GM23338 (cell line): ENCODE results near the gene ISOC2.

Experiments used
- CREB1 ChIP-seq: fragments of 250-450 bp; sonication (Bioruptor Pico); IDR thresholded peaks from 2 replicates; pipeline ENCODE4 v1.5.0; 2020; ENCODE audit warnings: low read depth, mild to moderate bottlenecking, moderate library complexity
- CTCF ChIP-seq, 2 experiments: fragments of 200-600 bp in 1 of 2; sonication (generic) in 1 of 2; conservative IDR thresholded peaks; 2 replicates each; pipeline versions ENCODE4 v1.5.1 to v1.6.1; 2016 to 2017; ENCODE audit warnings: antibody characterized with exemption in 2 of 2, low read depth in 2 of 2, mild to moderate bottlenecking in 2 of 2, moderate library complexity in 1 of 2
- EZH2 ChIP-seq: fragments of 200-600 bp; sonication (generic); IDR thresholded peaks from one replicate; pipeline ENCODE4 v1.8.0; 2017; ENCODE audit warnings: antibody characterized with exemption, mild to moderate bottlenecking, low read depth; ENCODE audit not compliant: unreplicated experiment
- EZH2phosphoT487 ChIP-seq: fragments of 200-600 bp; sonication (generic); IDR thresholded peaks from one replicate; pipeline ENCODE4 v1.8.1; 2018; ENCODE audit warnings: antibody characterized with exemption; ENCODE audit not compliant: unreplicated experiment
- JUNB ChIP-seq: IDR thresholded peaks from one replicate; pipeline ENCODE4 v1.6.1; 2016; ENCODE audit warnings: antibody characterized with exemption; ENCODE audit not compliant: unreplicated experiment
- NANOG ChIP-seq: IDR thresholded peaks from 2 replicates; pipeline ENCODE4 v1.6.1; 2016; ENCODE audit warnings: antibody characterized with exemption, borderline replicate concordance
- POLR2AphosphoS5 ChIP-seq: IDR thresholded peaks from 2 replicates; pipeline ENCODE4 v1.6.1; 2016; ENCODE audit warnings: antibody characterized with exemption, low read depth
- REST ChIP-seq: IDR thresholded peaks from one replicate; pipeline ENCODE4 v1.6.1; 2018; ENCODE audit warnings: antibody characterized with exemption; ENCODE audit not compliant: unreplicated experiment
- STAT1 ChIP-seq: IDR thresholded peaks from one replicate; pipeline ENCODE4 v1.6.1; 2016; ENCODE audit warnings: antibody characterized with exemption; ENCODE audit not compliant: unreplicated experiment
- ZNF114 ChIP-seq: fragments of 250-450 bp; sonication (Bioruptor Pico); IDR thresholded peaks from 2 replicates; pipeline ENCODE4 v1.5.0; 2020; ENCODE audit warnings: mild to moderate bottlenecking, moderate library complexity
- ZNF331 ChIP-seq: fragments of 250-450 bp; sonication (Bioruptor Pico); IDR thresholded peaks from 2 replicates; pipeline ENCODE4 v1.5.0; 2020; ENCODE audit warnings: low read depth, mild to moderate bottlenecking, moderate library complexity
- ZNF462 ChIP-seq: fragments of 250-450 bp; sonication (Bioruptor Pico); IDR thresholded peaks from 2 replicates; pipeline ENCODE4 v1.5.0; 2020; ENCODE audit warnings: mild to moderate bottlenecking, moderate library complexity

GRCh38 chr19:55478364-55478763 lies 16.9 kb upstream of the ISOC2 start:
- TF ChIP-seq CTCF (conservative IDR thresholded peaks at IDR 0.05; ENCODE audit: low read depth in 2 of 2): no peak
- TF ChIP-seq EZH2: no peak
- no peak for TF ChIP-seq JUNB
- TF ChIP-seq REST: no peak
- no peak for TF ChIP-seq CREB1
- TF ChIP-seq ZNF462 (CRISPR knock-in tag): no peak
- no peak for TF ChIP-seq POLR2AphosphoS5
- TF ChIP-seq EZH2phosphoT487: no peak
- no peak for TF ChIP-seq ZNF331 (CRISPR knock-in tag)
- no peak for TF ChIP-seq STAT1
- TF ChIP-seq NANOG: no peak
- no peak for TF ChIP-seq ZNF114 (CRISPR knock-in tag)
